Calu3 (cell line): ENCODE results near the gene EGFL7. TPM values are rescaled to one million over a fixed set of nuclear protein-coding genes. Genes with fewer than 3 reads are reported as not detected.
A peak's percentile ranks its signal among the peaks of the same experiment; 100 is the strongest.
"Not testable (repeated sequence)": the region's sequence is repeated elsewhere in the genome, so short reads cannot be mapped to it uniquely, and the experiment has no call there.

Source experiments
- BruUV-seq: library from RNA; stranded (reverse); fragments of 400-500 nt; replicated peaks from 2 replicates; lab custom pipeline; 2021; lab: Mats Ljungman, UMichigan
- CTCF ChIA-PET: fragments of 300-600 bp; sonication (Branson Sonifier 250); formaldehyde crosslinking; loops from one replicate; lab custom pipeline; 2022; ENCODE audit warnings: antibody characterized with exemption; lab: Charles Lee
- DNase-seq: peaks from one replicate; pipeline ENCODE4 v3.0.0; 2022
- H3K27ac Mint-ChIP-seq: one replicate; pipeline ENCODE4 v1.8.0; 2022; ENCODE audit warnings: mixed read lengths; ENCODE audit not compliant: unreplicated experiment
- H3K27me3 Mint-ChIP-seq: one replicate; pipeline ENCODE4 v1.8.0; 2022; ENCODE audit warnings: mixed read lengths; ENCODE audit not compliant: unreplicated experiment
- H3K36me3 Mint-ChIP-seq: one replicate; pipeline ENCODE4 v1.8.0; 2022; ENCODE audit warnings: mild to moderate bottlenecking, moderate library complexity, mixed read lengths; ENCODE audit not compliant: insufficient read depth, unreplicated experiment
- H3K4me1 Mint-ChIP-seq: one replicate; pipeline ENCODE4 v1.8.0; 2022; ENCODE audit warnings: mild to moderate bottlenecking, low read depth, mixed read lengths; ENCODE audit not compliant: unreplicated experiment
- H3K4me3 Mint-ChIP-seq: one replicate; pipeline ENCODE4 v1.8.0; 2022; ENCODE audit warnings: mild to moderate bottlenecking, low read depth, moderate library complexity, mixed read lengths; ENCODE audit not compliant: unreplicated experiment
- H3K9me3 Mint-ChIP-seq: one replicate; pipeline ENCODE4 v1.8.0; 2022; ENCODE audit warnings: low read depth, mixed read lengths; ENCODE audit not compliant: unreplicated experiment
- CTCF ChIP-seq: fragments of 200-600 bp; IDR thresholded peaks from one replicate; pipeline ENCODE4 v1.8.0; 2022; ENCODE audit warnings: antibody characterized with exemption; ENCODE audit not compliant: unreplicated experiment
- intact Hi-C: fragments of 100-400 bp; cut with micrococcal nuclease; formaldehyde crosslinking; loops from one replicate; pipeline ENCODE4 v1.10.0; 2022; ENCODE audit not compliant: unreplicated experiment
- total RNA-seq: library from RNA; stranded (reverse); gene quantifications from 2 replicates; pipeline ENCODE4 v1.2.3, GENCODE V29; 2022

EGFL7 gene
- total RNA-seq, 1 experiment from 2014 or later = 1.3 TPM

- H3K36me3 Mint-ChIP-seq = no peaks in the 10 kb centered on the region
- no peaks in the 10 kb centered on the region for H3K4me1 Mint-ChIP-seq
- peaks cover 9% of the 10 kb centered on the region for H3K27me3 Mint-ChIP-seq
- TF ChIP-seq CTCF = no peak
- DNase-seq = no peak
- no peaks in the 10 kb centered on the region for H3K9me3 Mint-ChIP-seq
- intact Hi-C loops = no loop called here
- no peak overlapping the region for H3K4me3 Mint-ChIP-seq
- H3K27ac Mint-ChIP-seq = no peak overlapping the region
- no TSS peak for BruUV-seq
- CTCF ChIA-PET = no interaction called here
These were observed 46.9 kb downstream of the EGFL7 start for GRCh38 chr9:136709454-136710109.

- no peak overlapping the region for H3K27ac Mint-ChIP-seq
- no TSS peak for BruUV-seq
- no peak for TF ChIP-seq CTCF
- H3K4me3 Mint-ChIP-seq = no peak overlapping the region
- no peaks in the 10 kb centered on the region for H3K9me3 Mint-ChIP-seq
- no peak for DNase-seq
- H3K36me3 Mint-ChIP-seq = no peaks in the 10 kb centered on the region
- H3K4me1 Mint-ChIP-seq = no peaks in the 10 kb centered on the region
- CTCF ChIA-PET = interaction anchor here (0.6 to 0.7 kb wide), 2 partner anchors 920 to 1021 kb away, joined by 3 read pairs; no protein-coding TSS in a partner anchor
- intact Hi-C loops = no loop called here
- H3K27me3 Mint-ChIP-seq = peaks cover 9% of the 10 kb centered on the region
These were observed 47.8 kb downstream of the EGFL7 start for GRCh38 chr9:136710543-136710942.

GRCh38 chr9:136711219-136711648 lies 48.5 kb downstream of the EGFL7 start:
- intact Hi-C loops, H3K9me3 Mint-ChIP-seq, H3K27me3 Mint-ChIP-seq, H3K4me3 Mint-ChIP-seq, H3K36me3 Mint-ChIP-seq, H3K27ac Mint-ChIP-seq, BruUV-seq, DNase-seq, H3K4me1 Mint-ChIP-seq: not testable (repeated sequence)
- CTCF ChIA-PET = interaction anchor here (0.6 to 0.7 kb wide), 2 partner anchors 921 to 1022 kb away, joined by 3 read pairs; no protein-coding TSS in a partner anchor

GRCh38 chr9:136711751-136712689 lies 49.3 kb downstream of the EGFL7 start, which contains the start of gene DIPK1B:
Gene DIPK1B, plus strand, starts transcription at chr9:136712572. Its CDS starts 94 bp downstream, at chr9:136712666.
- Mint-ChIP-seq H3K36me3 (no peaks in the 10 kb centered on the region), H3K4me3 (peak within 1 kb of the TSS; percentile 24), H3K9me3 (no peaks in the 10 kb centered on the region), H3K4me1 (no peaks in the 10 kb centered on the region), H3K27me3 (peaks cover 12% of the 10 kb centered on the region), H3K27ac (no peak within 1 kb of the TSS)
- intact Hi-C loops = no loop called here
- no TSS peak for BruUV-seq
- DNase-seq = no peak
- no peak for TF ChIP-seq CTCF
- CTCF ChIA-PET = no interaction called here
